SK-N-SH treated with all-trans-retinoic acid at 6 μM for 48 hours (cell line): ENCODE measurements around the gene UBXN10.

Experiments used
- BACH2 ChIP-seq: fragments of 250-450 bp; sonication (Bioruptor Pico); IDR thresholded peaks from 2 replicates; pipeline ENCODE4 v1.9.0; 2021; ENCODE audit warnings: mild to moderate bottlenecking, borderline replicate concordance
- CREB5 ChIP-seq: fragments of 250-450 bp; sonication (Bioruptor Pico); IDR thresholded peaks from 2 replicates; pipeline ENCODE4 v1.5.1; 2020; ENCODE audit warnings: low read depth, mild to moderate bottlenecking, moderate library complexity
- CSDC2 ChIP-seq: fragments of 250-450 bp; sonication (Bioruptor Pico); IDR thresholded peaks from 2 replicates; pipeline ENCODE4 v1.5.0; 2020; ENCODE audit warnings: mild to moderate bottlenecking, moderate library complexity
- ESRRG ChIP-seq: fragments of 250-450 bp; sonication (Bioruptor Pico); IDR thresholded peaks from 2 replicates; pipeline ENCODE4 v1.6.1; 2021; ENCODE audit warnings: mild to moderate bottlenecking
- ISL1 ChIP-seq: fragments of 250-450 bp; sonication (Bioruptor Pico); IDR thresholded peaks from 2 replicates; pipeline ENCODE4 v2.1.2; 2022; ENCODE audit warnings: mild to moderate bottlenecking, moderate library complexity
- OSR1 ChIP-seq: fragments of 250-450 bp; sonication (Bioruptor Pico); IDR thresholded peaks from 2 replicates; pipeline ENCODE4 v1.8.0; 2022; ENCODE audit warnings: moderate library complexity, mild to moderate bottlenecking, inconsistent platforms
- RARB ChIP-seq: fragments of 250-450 bp; sonication (Bioruptor Pico); IDR thresholded peaks from 2 replicates; pipeline ENCODE4 v1.8.0; 2021; ENCODE audit warnings: mild to moderate bottlenecking, moderate library complexity
- TSHZ2 ChIP-seq: fragments of 250-450 bp; sonication (Bioruptor Pico); IDR thresholded peaks from 2 replicates; pipeline ENCODE4 v1.5.0; 2020; ENCODE audit warnings: mild to moderate bottlenecking, moderate library complexity
- ZFP30 ChIP-seq: fragments of 450-650 bp; formaldehyde crosslinking; IDR thresholded peaks from 2 replicates; pipeline ENCODE4 v1.5.0; 2022; ENCODE audit warnings: mild to moderate bottlenecking, moderate library complexity
- ZNF70 ChIP-seq: fragments of 450-650 bp; formaldehyde crosslinking; IDR thresholded peaks from 2 replicates; pipeline ENCODE4 v1.5.0; 2020; ENCODE audit warnings: mild to moderate bottlenecking, moderate library complexity
- TF ChIP-seq, protein P1 (sequence below): fragments of 250-450 bp; sonication (Bioruptor Pico); IDR thresholded peaks from 2 replicates; pipeline ENCODE4 v1.8.0; 2020; ENCODE audit warnings: mild to moderate bottlenecking, moderate library complexity, borderline replicate concordance
- TF ChIP-seq, protein P2 (sequence below): fragments of 250-450 bp; sonication (Bioruptor Pico); IDR thresholded peaks from 2 replicates; pipeline ENCODE4 v1.5.1; 2021; ENCODE audit warnings: mild to moderate bottlenecking, moderate library complexity

GRCh38 chr1:20234788-20235535, 49.1 kb downstream of the UBXN10 start:
- TF ChIP-seq ZFP30 (CRISPR knock-in tag) (no peak), ZNF70 (CRISPR knock-in tag) (no peak), CSDC2 (CRISPR knock-in tag) (no peak), ESRRG (no peak), OSR1 (no peak), BACH2 (CRISPR knock-in tag) (no peak), ISL1 (CRISPR knock-in tag) (no peak), RARB (no peak), TSHZ2 (no peak), CREB5 (no peak)
- TF ChIP-seq, protein P1, sequence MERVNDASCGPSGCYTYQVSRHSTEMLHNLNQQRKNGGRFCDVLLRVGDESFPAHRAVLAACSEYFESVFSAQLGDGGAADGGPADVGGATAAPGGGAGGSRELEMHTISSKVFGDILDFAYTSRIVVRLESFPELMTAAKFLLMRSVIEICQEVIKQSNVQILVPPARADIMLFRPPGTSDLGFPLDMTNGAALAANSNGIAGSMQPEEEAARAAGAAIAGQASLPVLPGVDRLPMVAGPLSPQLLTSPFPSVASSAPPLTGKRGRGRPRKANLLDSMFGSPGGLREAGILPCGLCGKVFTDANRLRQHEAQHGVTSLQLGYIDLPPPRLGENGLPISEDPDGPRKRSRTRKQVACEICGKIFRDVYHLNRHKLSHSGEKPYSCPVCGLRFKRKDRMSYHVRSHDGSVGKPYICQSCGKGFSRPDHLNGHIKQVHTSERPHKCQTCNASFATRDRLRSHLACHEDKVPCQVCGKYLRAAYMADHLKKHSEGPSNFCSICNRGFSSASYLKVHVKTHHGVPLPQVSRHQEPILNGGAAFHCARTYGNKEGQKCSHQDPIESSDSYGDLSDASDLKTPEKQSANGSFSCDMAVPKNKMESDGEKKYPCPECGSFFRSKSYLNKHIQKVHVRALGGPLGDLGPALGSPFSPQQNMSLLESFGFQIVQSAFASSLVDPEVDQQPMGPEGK (CRISPR knock-in tag) = no peak
- TF ChIP-seq, protein P2, sequence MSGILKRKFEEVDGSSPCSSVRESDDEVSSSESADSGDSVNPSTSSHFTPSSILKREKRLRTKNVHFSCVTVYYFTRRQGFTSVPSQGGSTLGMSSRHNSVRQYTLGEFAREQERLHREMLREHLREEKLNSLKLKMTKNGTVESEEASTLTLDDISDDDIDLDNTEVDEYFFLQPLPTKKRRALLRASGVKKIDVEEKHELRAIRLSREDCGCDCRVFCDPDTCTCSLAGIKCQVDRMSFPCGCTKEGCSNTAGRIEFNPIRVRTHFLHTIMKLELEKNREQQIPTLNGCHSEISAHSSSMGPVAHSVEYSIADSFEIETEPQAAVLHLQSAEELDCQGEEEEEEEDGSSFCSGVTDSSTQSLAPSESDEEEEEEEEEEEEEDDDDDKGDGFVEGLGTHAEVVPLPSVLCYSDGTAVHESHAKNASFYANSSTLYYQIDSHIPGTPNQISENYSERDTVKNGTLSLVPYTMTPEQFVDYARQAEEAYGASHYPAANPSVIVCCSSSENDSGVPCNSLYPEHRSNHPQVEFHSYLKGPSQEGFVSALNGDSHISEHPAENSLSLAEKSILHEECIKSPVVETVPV (CRISPR knock-in tag) = no peak
